ENCODE measurements around the gene CCAR1. TPM values are rescaled to one million over a fixed set of nuclear protein-coding genes. Genes with fewer than 3 reads are reported as not detected.
"Not testable (repeated sequence)": the region's sequence is repeated elsewhere in the genome, so short reads cannot be mapped to it uniquely, and the experiment has no call there.

Gene CCAR1
- total RNA-seq, 1 donor from 2014 or later = 17.5 TPM

GRCh38 chr10:68826764-68827591 is 105.9 kb downstream of the CCAR1 start, which contains the start of gene STOX1:
Gene STOX1 (plus strand): TSS chr10:68827531. CDS start chr10:68827624, 93 bp downstream.
- peak; percentile 67 to 82 for DNase-seq (ENCODE audit: low read depth in 2 of 2)

- not testable (repeated sequence) for DNase-seq (ENCODE audit: low read depth in 2 of 2)
These were observed 106.5 kb downstream of the CCAR1 start for GRCh38 chr10:68827592-68827959.

GRCh38 chr10:68828083-68828601 is 107.1 kb downstream of the CCAR1 start:
- peak; percentile 8 to 14 for DNase-seq (ENCODE audit: low read depth in 2 of 2)

GRCh38 chr10:68828833-68829232 is 107.8 kb downstream of the CCAR1 start:
- DNase-seq (ENCODE audit: low read depth in 2 of 2) = no peak

GRCh38 chr10:68829521-68829920 is 108.5 kb downstream of the CCAR1 start:
- DNase-seq (ENCODE audit: low read depth in 2 of 2) = no peak

GRCh38 chr10:68829952-68830351 is 108.9 kb downstream of the CCAR1 start:
- no peak for DNase-seq (ENCODE audit: low read depth in 2 of 2)

GRCh38 chr10:68831961-68832455 is 111.0 kb downstream of the CCAR1 start:
- DNase-seq (ENCODE audit: low read depth in 2 of 2) = no peak

GRCh38 chr10:68832601-68833000 is 111.6 kb downstream of the CCAR1 start:
- DNase-seq (ENCODE audit: low read depth in 2 of 2) = no peak

GRCh38 chr10:68837626-68838322 is 116.7 kb downstream of the CCAR1 start:
- no peak for DNase-seq (ENCODE audit: low read depth in 2 of 2)

- DNase-seq (ENCODE audit: low read depth in 2 of 2) = not testable (repeated sequence)
These were observed 119.6 kb downstream of the CCAR1 start for GRCh38 chr10:68840650-68841049.

Other genes with a start within 250 kb of the CCAR1 start
- 4.6 and 5.4 TPM in 2 replicates for gene DNA2, start 249.3 kb upstream of the CCAR1 start, total RNA-seq
- gene SLC25A16, start 193.7 kb upstream of the CCAR1 start, total RNA-seq = 5.2 and 9.1 TPM in 2 replicates
- gene TET1, start 160.9 kb upstream of the CCAR1 start, total RNA-seq = 0.22 and 0.60 TPM in 2 replicates
- gene STOX1, start 106.3 kb downstream of the CCAR1 start, total RNA-seq = 0.20 and 0.22 TPM in 2 replicates
- gene DDX50, start 180.1 kb downstream of the CCAR1 start, total RNA-seq = 28.1 and 31.7 TPM in 2 replicates
- 42.9 and 57.7 TPM in 2 replicates for gene DDX21, start 234.9 kb downstream of the CCAR1 start, total RNA-seq

Measured in lung microvascular endothelial cell (primary cell).